Measurements from ENCODE around the gene PVALEF.

Gene PVALEF

GRCh38 chr17:81170727-81171494 lies 5.6 kb downstream of the PVALEF start:
- DNase-seq = no peak
- CTCF ChIA-PET = no interaction called here
- Mint-ChIP-seq H3K9me3 (no peaks in the 10 kb centered on the region), H3K4me1 (no peaks in the 10 kb centered on the region), H3K36me3 (no peaks in the 10 kb centered on the region), H3K27ac (no peak overlapping the region), H3K4me3 (no peak overlapping the region), H3K27me3 (peaks cover 6% of the 10 kb centered on the region)

- Mint-ChIP-seq H3K9me3 (no peaks in the 10 kb centered on the region), H3K36me3 (no peaks in the 10 kb centered on the region), H3K27me3 (peaks cover 6% of the 10 kb centered on the region), H3K27ac (no peak overlapping the region), H3K4me1 (no peaks in the 10 kb centered on the region), H3K4me3 (no peak overlapping the region)
- DNase-seq = no peak
- CTCF ChIA-PET = no interaction called here
Observed at GRCh38 chr17:81171941-81172340, 6.6 kb downstream of the PVALEF start.

- Mint-ChIP-seq H3K27ac (peak overlapping the region; percentile 11), H3K36me3 (no peaks in the 10 kb centered on the region), H3K9me3 (no peaks in the 10 kb centered on the region), H3K4me1 (no peaks in the 10 kb centered on the region), H3K4me3 (no peak overlapping the region), H3K27me3 (peaks cover 6% of the 10 kb centered on the region)
- CTCF ChIA-PET = no interaction called here
- no peak for DNase-seq
Observed at GRCh38 chr17:81173052-81173761, 7.9 kb downstream of the PVALEF start.

- H3K4me1 Mint-ChIP-seq = no peaks in the 10 kb centered on the region
- H3K27me3 Mint-ChIP-seq = peaks cover 6% of the 10 kb centered on the region
- H3K4me3 Mint-ChIP-seq = no peak overlapping the region
- CTCF ChIA-PET = no interaction called here
- H3K9me3 Mint-ChIP-seq = no peaks in the 10 kb centered on the region
- DNase-seq = no peak
- H3K36me3 Mint-ChIP-seq = no peaks in the 10 kb centered on the region
- H3K27ac Mint-ChIP-seq = peak overlapping the region; percentile 11
Observed at GRCh38 chr17:81173762-81174155, 8.5 kb downstream of the PVALEF start.

- DNase-seq = no peak
- Mint-ChIP-seq H3K4me3 (no peak overlapping the region), H3K4me1 (no peaks in the 10 kb centered on the region), H3K36me3 (no peaks in the 10 kb centered on the region), H3K9me3 (no peaks in the 10 kb centered on the region), H3K27me3 (peaks cover 6% of the 10 kb centered on the region), H3K27ac (no peak overlapping the region)
- CTCF ChIA-PET = no interaction called here
Observed at GRCh38 chr17:81176666-81177065, 11.4 kb downstream of the PVALEF start.

- no peak for DNase-seq
- CTCF ChIA-PET = no interaction called here
- Mint-ChIP-seq H3K4me1 (no peaks in the 10 kb centered on the region), H3K27ac (no peak overlapping the region), H3K27me3 (peaks cover 11% of the 10 kb centered on the region), H3K4me3 (no peak overlapping the region), H3K36me3 (no peaks in the 10 kb centered on the region), H3K9me3 (no peaks in the 10 kb centered on the region)
Observed at GRCh38 chr17:81178136-81179091, 13.1 kb downstream of the PVALEF start.

GRCh38 chr17:81179220-81179619 lies 13.9 kb downstream of the PVALEF start:
- H3K27me3 Mint-ChIP-seq = peaks cover 10% of the 10 kb centered on the region
- no peak for DNase-seq

GRCh38 chr17:81179861-81180260 lies 14.6 kb downstream of the PVALEF start:
- Mint-ChIP-seq H3K4me1 (no peaks in the 10 kb centered on the region), H3K27me3 (peaks cover 11% of the 10 kb centered on the region), H3K4me3 (no peak overlapping the region), H3K36me3 (no peaks in the 10 kb centered on the region), H3K9me3 (no peaks in the 10 kb centered on the region), H3K27ac (no peak overlapping the region)
- no peak for DNase-seq
- CTCF ChIA-PET = no interaction called here

More at GRCh38 chr17:81179220-81179619, 13.9 kb downstream of the PVALEF start:
- Mint-ChIP-seq H3K36me3 (no peaks in the 10 kb centered on the region), H3K4me1 (no peaks in the 10 kb centered on the region), H3K4me3 (no peak overlapping the region), H3K9me3 (no peaks in the 10 kb centered on the region), H3K27ac (no peak overlapping the region)
- CTCF ChIA-PET = no interaction called here

- Mint-ChIP-seq H3K27ac (no peak overlapping the region), H3K27me3 (peaks cover 11% of the 10 kb centered on the region), H3K9me3 (no peaks in the 10 kb centered on the region)
Observed at GRCh38 chr17:81180836-81181810, 15.8 kb downstream of the PVALEF start.

GRCh38 chr17:81181811-81182185 lies 16.5 kb downstream of the PVALEF start:
- Mint-ChIP-seq H3K4me1 (no peaks in the 10 kb centered on the region), H3K9me3 (no peaks in the 10 kb centered on the region), H3K36me3 (no peaks in the 10 kb centered on the region), H3K27me3 (peaks cover 11% of the 10 kb centered on the region), H3K4me3 (no peak overlapping the region), H3K27ac (no peak overlapping the region)
- CTCF ChIA-PET = no interaction called here
- no peak for DNase-seq

More at GRCh38 chr17:81180836-81181810, 15.8 kb downstream of the PVALEF start:
- H3K4me1 Mint-ChIP-seq = no peaks in the 10 kb centered on the region
- H3K36me3 Mint-ChIP-seq = no peaks in the 10 kb centered on the region
- CTCF ChIA-PET = no interaction called here
- no peak overlapping the region for H3K4me3 Mint-ChIP-seq
- no peak for DNase-seq

- no peaks in the 10 kb centered on the region for H3K4me1 Mint-ChIP-seq
- DNase-seq = no peak
- no peak overlapping the region for H3K27ac Mint-ChIP-seq
- CTCF ChIA-PET = no interaction called here
- no peaks in the 10 kb centered on the region for H3K36me3 Mint-ChIP-seq
- H3K9me3 Mint-ChIP-seq = no peaks in the 10 kb centered on the region
- H3K27me3 Mint-ChIP-seq = peaks cover 11% of the 10 kb centered on the region
- H3K4me3 Mint-ChIP-seq = no peak overlapping the region
Observed at GRCh38 chr17:81182596-81182995, 17.3 kb downstream of the PVALEF start.

GRCh38 chr17:81183316-81183715 lies 18.0 kb downstream of the PVALEF start:
- Mint-ChIP-seq H3K9me3 (no peaks in the 10 kb centered on the region), H3K27ac (no peak overlapping the region), H3K4me3 (no peak overlapping the region), H3K27me3 (peaks cover 11% of the 10 kb centered on the region), H3K4me1 (no peaks in the 10 kb centered on the region), H3K36me3 (no peaks in the 10 kb centered on the region)
- DNase-seq = no peak
- CTCF ChIA-PET = no interaction called here

- no peak overlapping the region for H3K4me3 Mint-ChIP-seq
- no peaks in the 10 kb centered on the region for H3K4me1 Mint-ChIP-seq
- no peaks in the 10 kb centered on the region for H3K9me3 Mint-ChIP-seq
- peaks cover 11% of the 10 kb centered on the region for H3K27me3 Mint-ChIP-seq
- no peak overlapping the region for H3K27ac Mint-ChIP-seq
- DNase-seq = no peak
- CTCF ChIA-PET = no interaction called here
- no peaks in the 10 kb centered on the region for H3K36me3 Mint-ChIP-seq
Observed at GRCh38 chr17:81183807-81184206, 18.5 kb downstream of the PVALEF start.

Measured in activated naive CD4-positive, alpha-beta T cell treated with anti-CD3 and anti-CD28 coated beads, Interleukin-2, amount 10 ng/mL, durations not matched to agents 7 days and 5 days (primary cell).